Smooth muscle cell (in vitro differentiated cells): ENCODE results near the gene MYO5B. TPM values are rescaled to one million over a fixed set of nuclear protein-coding genes. Genes with fewer than 3 reads are reported as not detected.

ENCODE experiments used
- DNase-seq: peaks from one replicate; lab custom pipeline; 2025; ENCODE audit not compliant: unreplicated experiment; lab: John Stamatoyannopoulos, UW
- H2AFZ ChIP-seq: fragments of 200-600 bp; sonication (generic); 2 replicates; pipeline ENCODE4 v1.6.0; 2016; ENCODE audit warnings: antibody characterized with exemption, low read depth, mild to moderate bottlenecking
- H3F3A ChIP-seq: fragments of 200-600 bp; sonication (generic); 2 replicates; pipeline ENCODE4 v1.6.0; 2017; ENCODE audit warnings: antibody characterized with exemption, low read depth
- H3K27ac ChIP-seq: fragments of 200-600 bp; sonication (generic); 2 replicates; pipeline ENCODE4 v1.5.1; 2016; ENCODE audit warnings: low read depth, mild to moderate bottlenecking
- H3K27me3 ChIP-seq: fragments of 200-600 bp; sonication (generic); 2 replicates; pipeline ENCODE4 v1.6.1; 2016; ENCODE audit warnings: low read depth, mild to moderate bottlenecking
- H3K36me3 ChIP-seq: fragments of 200-600 bp; sonication (generic); 2 replicates; pipeline ENCODE4 v1.5.1; 2016; ENCODE audit warnings: low read depth
- H3K4me1 ChIP-seq: fragments of 200-600 bp; sonication (generic); 2 replicates; pipeline ENCODE4 v1.5.1; 2016; ENCODE audit warnings: low read depth
- H3K4me2 ChIP-seq: fragments of 200-600 bp; sonication (generic); 2 replicates; pipeline ENCODE4 v1.6.0; 2016; ENCODE audit warnings: mild to moderate bottlenecking
- H3K4me3 ChIP-seq: fragments of 200-600 bp; sonication (generic); 2 replicates; pipeline ENCODE4 v1.5.1; 2016; ENCODE audit warnings: mild to moderate bottlenecking
- H3K79me2 ChIP-seq: fragments of 200-600 bp; sonication (generic); 2 replicates; pipeline ENCODE4 v1.6.0; 2016; ENCODE audit warnings: low read depth, mild to moderate bottlenecking
- H3K9ac ChIP-seq: fragments of 200-600 bp; sonication (generic); 2 replicates; pipeline ENCODE4 v1.6.0; 2016; ENCODE audit warnings: low read depth
- H3K9me3 ChIP-seq: fragments of 200-600 bp; sonication (generic); replicated peaks from 2 replicates; pipeline ENCODE4 v1.5.1; 2016; ENCODE audit warnings: low read depth
- H4K20me1 ChIP-seq: fragments of 200-600 bp; sonication (generic); 2 replicates; pipeline ENCODE4 v1.6.0; 2016; ENCODE audit warnings: low read depth
- WGBS: methylation state at CpG from one replicate; pipeline ENCODE4 v1.1.7; 2016; ENCODE audit warnings: low lambda C conversion rate; 5-methylcytosine and 5-hydroxymethylcytosine counted together
- polyA plus RNA-seq: library from polyadenylated mRNA; unstranded; fragments of >200 nt; fragmentation: Nextera tagmentation; extraction: Ambion mirVana; gene quantifications from 2 replicates; pipeline ENCODE4 v1.2.1, GENCODE V29; 2016
- total RNA-seq: library from RNA; depleted of rRNA; stranded (reverse); fragments of >200 nt; gene quantifications from 2 replicates; pipeline ENCODE4 v1.2.3, GENCODE V29; 2014
- TF ChIP-seq, protein P1 (sequence below): fragments of 200-600 bp; sonication (generic); IDR thresholded peaks from 2 replicates; pipeline ENCODE4 v1.5.1; 2017; ENCODE audit warnings: borderline replicate concordance, mild to moderate bottlenecking, antibody characterized with exemption; ENCODE audit not compliant: insufficient read depth, poor library complexity, severe bottlenecking

Gene MYO5B
- total and polyA plus RNA-seq, 2 experiments from 2014 or later = 1.7 to 25.3 TPM

DNA sequence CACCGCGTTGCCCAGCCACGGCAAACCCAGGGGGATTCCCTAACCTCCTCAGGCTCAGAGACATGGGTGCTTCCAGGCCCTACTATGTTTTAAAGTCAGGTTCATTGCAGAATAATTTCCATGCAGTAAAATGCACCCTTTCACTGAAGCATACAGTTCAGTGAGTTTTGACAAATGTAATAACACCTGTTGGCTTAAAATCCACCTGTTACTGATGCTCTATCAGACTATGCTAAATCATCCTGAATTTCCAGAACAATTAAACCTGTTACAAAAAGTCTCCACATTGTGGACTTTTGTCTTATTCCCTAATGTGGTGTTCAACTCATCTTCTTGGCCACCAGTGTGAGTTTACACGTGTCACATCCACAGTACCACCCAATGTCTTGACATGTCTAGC is 234.6 kb downstream of the MYO5B start:
- Histone ChIP-seq H3K9me3 (no peaks in the 10 kb centered on the region), H3K36me3 (no peaks in the 10 kb centered on the region), H4K20me1 (no peaks in the 10 kb centered on the region), H3K79me2 (no peaks in the 10 kb centered on the region), H2AFZ (no peak overlapping the region), H3K9ac (no peak overlapping the region), H3F3A (no peaks in the 10 kb centered on the region), H3K27me3 (no peaks in the 10 kb centered on the region), H3K4me2 (no peak overlapping the region), H3K4me3 (no peak overlapping the region), H3K4me1 (no peaks in the 10 kb centered on the region), H3K27ac (no peak overlapping the region)
- DNase-seq = no peak
- 96% methylated on average over 4 of the region's 4 CpGs for WGBS
- TF ChIP-seq, protein P1, sequence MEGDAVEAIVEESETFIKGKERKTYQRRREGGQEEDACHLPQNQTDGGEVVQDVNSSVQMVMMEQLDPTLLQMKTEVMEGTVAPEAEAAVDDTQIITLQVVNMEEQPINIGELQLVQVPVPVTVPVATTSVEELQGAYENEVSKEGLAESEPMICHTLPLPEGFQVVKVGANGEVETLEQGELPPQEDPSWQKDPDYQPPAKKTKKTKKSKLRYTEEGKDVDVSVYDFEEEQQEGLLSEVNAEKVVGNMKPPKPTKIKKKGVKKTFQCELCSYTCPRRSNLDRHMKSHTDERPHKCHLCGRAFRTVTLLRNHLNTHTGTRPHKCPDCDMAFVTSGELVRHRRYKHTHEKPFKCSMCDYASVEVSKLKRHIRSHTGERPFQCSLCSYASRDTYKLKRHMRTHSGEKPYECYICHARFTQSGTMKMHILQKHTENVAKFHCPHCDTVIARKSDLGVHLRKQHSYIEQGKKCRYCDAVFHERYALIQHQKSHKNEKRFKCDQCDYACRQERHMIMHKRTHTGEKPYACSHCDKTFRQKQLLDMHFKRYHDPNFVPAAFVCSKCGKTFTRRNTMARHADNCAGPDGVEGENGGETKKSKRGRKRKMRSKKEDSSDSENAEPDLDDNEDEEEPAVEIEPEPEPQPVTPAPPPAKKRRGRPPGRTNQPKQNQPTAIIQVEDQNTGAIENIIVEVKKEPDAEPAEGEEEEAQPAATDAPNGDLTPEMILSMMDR = no peak

DNA sequence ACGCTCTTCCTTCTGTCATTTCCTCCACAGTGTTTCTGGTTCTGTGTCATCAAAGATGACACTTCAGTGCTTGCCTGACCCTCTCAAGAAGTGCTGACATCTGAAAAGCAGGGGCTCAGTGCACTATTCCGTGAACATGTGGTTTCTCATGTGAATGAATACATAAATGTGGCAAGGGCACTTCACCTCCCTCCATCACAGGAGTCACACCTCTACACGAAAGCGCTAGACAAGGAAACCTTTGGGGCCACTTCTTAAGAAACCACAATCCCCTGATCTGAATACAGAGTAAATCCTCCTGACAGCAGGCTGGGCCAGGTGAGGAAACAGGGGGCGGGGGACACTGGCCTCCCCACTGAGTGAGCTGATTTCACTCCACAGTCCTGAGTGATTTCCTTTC is 235.8 kb downstream of the MYO5B start:
- WGBS = 88% methylated on average over 5 of the region's 5 CpGs
- Histone ChIP-seq H3K9me3 (no peaks in the 10 kb centered on the region), H2AFZ (no peak overlapping the region), H3K4me2 (no peak overlapping the region), H3K4me1 (no peaks in the 10 kb centered on the region), H3K36me3 (no peaks in the 10 kb centered on the region), H3K27ac (no peak overlapping the region), H4K20me1 (no peaks in the 10 kb centered on the region), H3K9ac (no peak overlapping the region), H3K4me3 (no peak overlapping the region), H3K79me2 (no peaks in the 10 kb centered on the region), H3F3A (no peaks in the 10 kb centered on the region), H3K27me3 (peaks cover 5% of the 10 kb centered on the region)
- TF ChIP-seq, protein P1 = no peak
- DNase-seq = no peak

DNA sequence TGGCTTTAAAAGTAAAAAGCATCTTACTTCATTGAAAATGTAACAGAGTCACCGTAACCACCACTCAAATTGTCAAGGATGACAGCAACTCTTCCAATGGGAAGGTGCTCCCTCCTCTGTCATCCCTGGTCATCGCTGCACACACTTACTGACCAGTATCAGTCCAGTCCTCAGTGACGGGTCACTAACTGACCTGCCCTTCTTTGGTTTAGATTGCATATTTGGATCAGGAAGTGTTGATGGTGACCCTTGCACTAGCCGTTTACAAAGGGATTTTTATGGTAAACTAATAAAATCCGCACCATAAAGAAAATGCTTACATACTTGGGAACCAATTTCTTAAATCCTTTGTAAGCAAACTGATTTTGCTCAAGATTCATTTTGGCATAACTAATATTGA is 239.7 kb downstream of the MYO5B start:
- no peak overlapping the region for H3K4me3 ChIP-seq
- H4K20me1 ChIP-seq = no peaks in the 10 kb centered on the region
- peaks cover 5% of the 10 kb centered on the region for H3K27me3 ChIP-seq
- no peaks in the 10 kb centered on the region for H3K9me3 ChIP-seq
- no peak overlapping the region for H3K4me2 ChIP-seq
- H3K4me1 ChIP-seq = peaks cover under 1% of the 10 kb centered on the region
- no peak overlapping the region for H3K9ac ChIP-seq
- no peak overlapping the region for H3K27ac ChIP-seq
- H3F3A ChIP-seq = no peaks in the 10 kb centered on the region
- WGBS = 84% methylated on average over 5 of the region's 5 CpGs
- no peak for DNase-seq
- TF ChIP-seq, protein P1 = no peak
- H2AFZ ChIP-seq = no peak overlapping the region
- H3K36me3 ChIP-seq = no peaks in the 10 kb centered on the region
- H3K79me2 ChIP-seq = no peaks in the 10 kb centered on the region

DNA sequence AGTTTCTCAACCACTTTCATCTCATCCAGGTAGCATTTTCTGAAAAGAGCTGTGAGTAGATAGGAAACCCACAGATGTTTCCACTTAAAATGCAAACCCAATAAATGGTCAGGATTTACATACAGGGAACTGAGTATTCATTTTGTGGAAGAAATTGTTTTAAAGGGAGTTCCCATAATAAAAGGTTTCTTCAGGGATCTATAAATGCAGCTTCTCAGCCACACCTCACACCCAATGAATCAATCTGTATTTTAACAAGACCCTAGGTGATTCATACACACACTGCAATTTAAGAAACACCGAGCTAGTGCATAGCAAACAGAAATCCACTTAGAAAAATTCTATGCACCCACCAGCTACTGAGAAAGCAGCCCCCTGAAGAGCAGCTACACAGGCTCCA is 241.6 kb downstream of the MYO5B start:
- H3F3A ChIP-seq = no peaks in the 10 kb centered on the region
- DNase-seq = no peak
- WGBS = 71% methylated on average over 1 of the region's 1 CpG
- no peaks in the 10 kb centered on the region for H3K79me2 ChIP-seq
- no peaks in the 10 kb centered on the region for H3K36me3 ChIP-seq
- H3K9me3 ChIP-seq = no peaks in the 10 kb centered on the region
- no peak overlapping the region for H3K9ac ChIP-seq
- no peak overlapping the region for H3K4me2 ChIP-seq
- H3K4me3 ChIP-seq = no peak overlapping the region
- peaks cover 5% of the 10 kb centered on the region for H3K27me3 ChIP-seq
- H2AFZ ChIP-seq = no peak overlapping the region
- H3K27ac ChIP-seq = no peak overlapping the region
- peaks cover 8% of the 10 kb centered on the region for H3K4me1 ChIP-seq
- TF ChIP-seq, protein P1 = no peak
- H4K20me1 ChIP-seq = no peaks in the 10 kb centered on the region
